Frontal cortex (tissue), 4 donors: ENCODE results near the gene CMTM4. TPM values are rescaled to one million over a fixed set of nuclear protein-coding genes. Genes with fewer than 3 reads are reported as not detected.
A peak's percentile ranks its signal among the peaks of the same experiment; 100 is the strongest.
"Not testable (repeated sequence)": the region's sequence is repeated elsewhere in the genome, so short reads cannot be mapped to it uniquely, and the experiment has no call there.

Experiments used
- DNase-seq, 2 donors: peaks; one replicate each; pipeline ENCODE4 v3.0.0; 2012; ENCODE audit warnings: low spot score in 2 of 2
- FAIRE-seq: peaks from 2 replicates; lab custom pipeline; 2012; peaks lifted over from hg19 to GRCh38; lab: Jason Lieb, UNC
- small RNA-seq: library from RNA; depleted of rRNA; stranded (forward); fragments of <200 nt; gene quantifications from one replicate; pipeline ENCODE3, GENCODE V24; 2014
- total RNA-seq: library from RNA; depleted of rRNA; stranded (reverse); fragments of >200 nt; gene quantifications from one replicate; pipeline ENCODE4 v1.2.3, GENCODE V29; 2014
- donor health status: control.
- donor health status: control.
- donor health status: control.

Gene CMTM4
- total RNA-seq, 1 donor from 2014 or later = 51.0 TPM

DNA sequence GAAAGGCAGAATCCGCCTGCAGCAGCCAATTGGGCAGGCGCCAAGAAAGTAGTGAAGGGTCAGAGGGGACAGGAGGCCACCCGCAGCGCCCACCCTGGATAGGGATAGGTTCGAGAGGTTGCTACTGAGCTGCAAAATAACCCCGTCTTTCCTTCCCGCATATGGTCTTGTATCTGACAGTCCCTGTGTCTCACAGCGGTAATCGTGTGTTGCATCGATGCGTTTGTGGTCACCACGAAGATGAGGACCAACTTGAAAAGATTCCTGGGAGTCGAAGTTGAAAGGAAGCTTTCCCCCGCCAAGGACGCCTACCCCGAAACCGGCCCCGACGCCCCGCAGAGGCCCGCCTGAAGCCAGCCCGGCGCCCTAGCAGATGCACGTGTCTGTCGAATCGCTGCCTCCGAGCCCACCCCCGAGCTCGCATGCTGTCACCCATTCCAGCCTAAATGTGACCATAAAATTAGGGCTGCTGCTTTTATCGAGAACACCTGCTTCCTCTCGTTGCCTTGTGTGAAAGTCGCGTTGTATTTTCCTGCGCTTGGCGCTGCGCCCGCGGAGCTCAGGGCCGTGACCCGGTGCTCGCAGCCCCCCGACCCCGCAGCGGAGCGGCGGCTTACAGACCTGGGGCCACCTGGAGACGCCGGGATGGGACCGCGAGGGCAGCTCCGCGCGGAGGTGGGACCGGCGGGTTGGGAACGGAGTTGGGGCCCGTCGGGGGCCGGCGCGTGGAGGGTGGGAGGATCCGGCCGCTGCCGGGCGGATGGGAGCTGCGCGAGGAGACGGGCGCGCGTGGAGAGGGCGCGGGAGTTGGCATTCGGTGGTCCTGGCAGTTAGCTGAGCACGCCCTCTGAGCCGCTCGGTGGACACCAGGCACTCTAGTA lies 117.7 kb downstream of the CMTM4 start, which contains the start of gene CMTM2:
TSS of gene CMTM2 (plus strand) at position 813 of the 881 bp plus-strand sequence. CDS start 145 bp downstream, outside the sequence.
- FAIRE-seq (no peak), DNase-seq (no peak)

DNA sequence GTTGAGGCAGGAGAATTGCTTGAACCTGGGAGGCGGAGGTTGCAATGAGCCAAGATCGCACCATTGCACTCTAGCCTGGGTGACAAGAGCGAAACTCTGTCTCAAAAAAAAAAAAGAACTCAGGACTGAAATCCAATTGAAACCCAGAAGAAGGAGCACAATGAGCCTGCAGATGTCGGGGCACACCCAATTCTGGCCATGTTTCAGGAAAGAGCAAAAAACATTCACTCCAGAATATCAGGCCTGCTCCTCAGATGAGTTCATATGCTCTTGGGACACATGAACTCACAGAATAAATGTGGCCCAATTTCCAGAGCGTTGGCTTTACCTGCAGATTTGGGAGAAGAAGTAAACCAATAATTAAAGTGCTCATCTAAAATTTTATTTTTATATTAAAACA lies 120.2 kb downstream of the CMTM4 start:
- FAIRE-seq (no peak), DNase-seq (no peak)

DNA sequence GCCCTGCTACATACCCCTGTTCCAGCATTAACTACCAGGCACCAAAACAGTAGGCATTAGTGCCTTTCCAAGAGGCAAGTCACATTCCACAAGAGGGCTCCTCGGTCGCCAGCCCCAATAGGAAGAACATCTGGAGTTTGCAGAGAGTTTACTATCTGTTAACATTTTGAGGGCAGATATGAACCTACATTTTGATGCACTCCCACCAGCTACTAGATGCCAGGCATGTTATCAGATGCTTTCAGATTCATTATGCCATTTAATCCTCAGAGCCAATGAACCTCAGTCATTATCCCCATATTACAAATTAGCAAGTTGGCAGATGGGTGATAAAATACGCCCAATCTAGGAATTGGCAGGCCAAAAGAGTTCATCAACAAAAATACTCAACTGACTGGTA lies 121.5 kb downstream of the CMTM4 start:
- no peak for DNase-seq
- no peak for FAIRE-seq

DNA sequence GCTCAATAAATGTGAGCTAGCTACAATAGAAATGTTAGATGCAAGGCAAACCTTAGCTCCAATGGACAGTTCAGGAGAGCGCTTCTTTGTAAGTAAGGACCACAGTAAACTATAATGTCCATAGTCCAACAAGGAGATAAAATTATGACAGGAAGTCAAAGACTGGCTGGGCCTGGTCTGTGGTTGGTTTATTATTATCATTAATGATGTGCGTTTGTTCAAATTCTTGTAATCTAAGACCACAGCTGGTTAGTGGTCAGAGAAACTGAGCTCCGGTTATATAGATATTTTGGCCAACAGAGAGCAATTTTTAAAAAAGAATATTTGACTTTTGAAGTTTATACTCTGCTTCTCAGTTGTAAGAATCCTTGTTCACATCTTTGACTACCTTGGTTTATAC lies 122.0 kb downstream of the CMTM4 start:
- no peak for FAIRE-seq

DNA sequence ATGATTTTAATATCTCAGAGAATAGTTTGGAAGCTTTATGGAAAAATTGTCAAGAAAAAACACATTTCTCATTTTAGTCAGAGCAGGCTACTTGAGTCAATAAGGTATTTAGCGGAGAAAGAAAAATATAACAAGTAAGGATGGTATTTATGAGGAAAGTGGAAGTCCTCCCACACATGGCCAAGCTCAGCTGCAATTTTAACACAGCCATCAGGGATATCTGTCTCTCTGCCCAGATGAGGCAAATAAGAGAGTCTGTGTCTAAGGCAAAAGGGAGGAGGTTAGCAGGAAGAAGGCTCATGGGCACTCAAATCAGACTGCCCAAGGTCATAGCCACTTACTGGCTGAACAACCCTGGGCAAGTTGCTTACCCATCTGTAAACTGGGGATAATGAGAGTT lies 122.5 kb downstream of the CMTM4 start:
- DNase-seq (no peak), FAIRE-seq (no peak)

More for the DNA sequence above, 122.0 kb downstream of the CMTM4 start:
- DNase-seq = no peak

DNA sequence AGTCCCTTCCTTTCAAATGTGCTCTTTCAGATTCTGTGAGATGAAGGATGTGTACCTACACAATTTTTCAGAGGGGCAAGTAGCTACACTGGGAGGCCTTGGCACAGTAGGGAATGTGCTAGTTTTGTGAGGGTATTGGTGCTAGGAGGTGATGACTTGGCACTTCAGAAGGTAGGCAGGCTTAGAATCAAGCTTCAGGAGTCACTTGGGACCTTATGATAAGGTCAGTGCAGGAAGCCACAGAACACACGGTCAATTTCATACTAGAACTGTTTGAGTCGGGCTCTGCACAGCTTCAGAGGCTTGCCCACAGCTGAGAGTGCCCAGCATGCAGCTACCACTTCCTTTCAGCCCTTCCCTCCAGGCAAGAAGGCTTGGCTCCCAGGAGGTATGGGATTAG lies 124.2 kb downstream of the CMTM4 start:
- no peak for FAIRE-seq

DNA sequence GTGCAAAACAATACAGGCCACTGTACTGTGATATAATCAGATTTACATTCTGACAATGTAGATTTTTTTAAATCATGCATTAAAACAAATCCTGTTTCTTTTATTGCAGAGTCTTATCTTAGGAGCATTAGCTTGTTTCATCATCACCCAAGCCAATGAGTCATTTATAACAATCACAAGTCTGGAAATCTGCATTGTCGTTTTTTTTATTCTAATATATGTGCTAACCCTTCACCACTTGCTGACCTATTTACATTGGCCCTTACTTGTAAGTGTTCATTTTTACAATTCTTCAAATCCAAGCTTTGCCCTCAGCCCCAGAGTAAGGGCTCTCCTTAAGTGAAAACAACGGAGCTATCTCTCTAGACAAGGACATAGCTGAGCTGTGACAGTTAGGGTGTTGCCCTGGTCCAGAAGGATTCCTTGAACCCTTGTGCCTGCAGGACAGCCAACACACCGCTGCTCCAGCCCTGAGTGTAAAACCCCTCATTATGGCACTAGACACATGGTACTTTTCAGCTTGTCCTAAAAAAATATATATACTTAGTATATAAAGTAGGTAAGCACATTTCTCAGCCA lies 126.6 kb downstream of the CMTM4 start:
- FAIRE-seq = no peak
- DNase-seq = no peak

More for the DNA sequence above, 124.2 kb downstream of the CMTM4 start:
- DNase-seq = no peak

DNA sequence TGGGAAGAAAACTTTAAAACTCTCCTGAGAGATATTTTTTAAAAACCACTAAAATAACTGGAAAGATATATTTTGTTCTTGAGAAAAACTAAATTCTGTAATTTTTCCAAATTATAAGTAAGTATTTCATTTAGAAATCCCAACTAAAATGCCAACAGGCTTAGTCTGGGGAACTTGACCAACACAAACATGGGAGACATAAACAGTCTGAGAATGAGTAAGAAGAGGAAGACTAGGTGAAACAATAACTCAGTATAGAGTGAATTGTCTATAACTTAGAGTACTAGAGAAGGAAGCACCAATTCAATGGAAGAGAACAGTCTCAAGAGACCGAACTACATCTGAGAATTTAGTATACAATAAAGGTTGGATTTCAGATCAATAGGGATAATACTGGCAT lies 127.4 kb downstream of the CMTM4 start:
- no peak for DNase-seq
- FAIRE-seq = peak; percentile 28

DNA sequence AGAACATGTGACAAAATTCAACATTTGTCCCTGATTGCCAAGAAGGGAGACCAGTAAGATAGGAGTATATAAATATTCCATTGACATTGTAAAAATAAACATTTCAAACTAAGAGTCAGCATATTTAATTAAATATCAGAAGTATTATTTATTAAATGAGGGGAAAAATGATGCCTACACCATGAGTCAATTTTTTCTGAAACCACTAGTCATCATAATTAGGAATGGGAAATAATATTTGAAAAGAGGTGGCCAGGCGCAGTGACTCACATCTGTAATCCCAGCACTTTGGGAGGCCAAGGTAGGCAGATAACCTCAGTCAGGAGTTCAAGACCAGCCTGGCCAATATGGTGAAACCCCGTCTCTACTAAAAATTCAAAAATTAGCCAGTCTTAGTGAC lies 128.2 kb downstream of the CMTM4 start:
- FAIRE-seq (no peak), DNase-seq (no peak)

DNA sequence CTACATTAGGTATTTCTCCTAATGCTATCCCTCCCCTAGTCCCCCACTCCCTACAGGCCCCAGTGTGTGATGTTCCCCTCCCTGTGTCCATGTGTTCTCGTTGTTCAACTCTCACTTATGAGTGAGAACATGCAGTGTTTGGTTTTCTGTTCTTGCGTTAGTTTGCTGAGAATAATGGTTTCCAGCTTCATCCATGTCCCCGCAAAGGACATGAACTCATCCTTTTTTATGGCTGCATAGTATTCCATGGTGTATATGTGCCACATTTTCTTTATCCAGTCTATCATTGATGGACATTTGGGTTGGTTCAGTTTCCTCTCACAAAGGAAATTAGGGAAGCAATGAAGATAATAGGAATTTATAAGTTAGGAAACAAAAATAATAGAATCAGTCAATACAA lies 129.3 kb downstream of the CMTM4 start:
- not testable (repeated sequence) for FAIRE-seq

DNA sequence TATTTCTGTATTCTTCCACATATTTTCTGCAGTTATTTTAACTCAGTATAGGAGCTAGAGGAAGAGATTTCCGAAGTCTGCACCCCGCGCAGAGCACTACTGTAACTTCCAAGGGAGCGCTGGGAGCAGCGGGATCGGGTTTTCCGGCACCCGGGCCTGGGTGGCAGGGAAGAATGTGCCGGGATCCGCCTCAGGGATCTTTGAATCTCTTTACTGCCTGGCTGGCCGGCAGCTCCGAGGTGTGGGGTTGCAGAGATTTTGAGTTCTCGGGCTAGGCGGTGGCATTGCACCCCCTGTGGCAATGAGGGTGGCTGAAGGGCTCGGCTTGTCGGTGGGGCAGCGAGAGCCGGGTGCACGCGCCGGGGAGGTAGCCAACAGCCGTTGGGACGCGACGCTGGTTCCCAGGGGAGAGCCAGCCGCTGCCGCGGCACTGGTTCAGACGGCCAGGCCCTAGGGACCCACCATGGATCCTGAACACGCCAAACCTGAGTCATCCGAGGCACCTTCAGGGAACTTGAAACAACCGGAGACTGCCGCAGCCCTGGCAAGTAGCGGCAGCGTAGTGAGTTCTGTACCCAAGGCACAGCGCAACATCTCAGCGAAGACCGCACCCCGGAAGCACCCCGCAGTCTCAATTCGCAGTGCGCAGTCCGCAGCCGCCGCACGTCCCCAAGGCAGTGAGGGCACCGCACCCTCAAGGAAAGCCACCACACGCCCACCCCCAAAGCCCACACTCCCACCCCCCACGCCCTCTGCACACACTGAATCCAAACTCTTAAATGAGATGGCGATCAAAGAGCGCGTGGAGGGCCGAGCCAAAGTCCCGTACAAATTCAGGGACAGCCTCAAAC lies 130.3 kb downstream of the CMTM4 start, which contains the start of gene CMTM1:
TSS of gene CMTM1 (plus strand) at position 389 of the 851 bp plus-strand sequence. CDS start at position 464, 75 bp downstream.
- no peak for FAIRE-seq

More for the DNA sequence above, 129.3 kb downstream of the CMTM4 start:
- not testable (repeated sequence) for DNase-seq

More for the DNA sequence above, 130.3 kb downstream of the CMTM4 start, which contains the start of gene CMTM1:
- DNase-seq = no peak

Small RNAs within 50 kb of the gene (small RNA-seq; reads per million reads assigned to genes)
- gene CKLF-CMTM1 = not detected

Other genes starting within 250 kb of the CMTM4 start
- 20.0 TPM for gene TK2, start 146.6 kb downstream of the CMTM4 start, total RNA-seq
- gene CKLF, start 144.2 kb downstream of the CMTM4 start, total RNA-seq = 33.0 TPM
- gene CMTM1, start 130.3 kb downstream of the CMTM4 start, total RNA-seq = 4.1 TPM
- not detected for gene CMTM2, start 117.3 kb downstream of the CMTM4 start, total RNA-seq
- gene CMTM3, start 92.0 kb downstream of the CMTM4 start, total RNA-seq = 3.3 TPM
- 183 TPM for gene DYNC1LI2, start 54.9 kb upstream of the CMTM4 start, total RNA-seq
- 0.41 TPM for gene TERB1, start 104.8 kb upstream of the CMTM4 start, total RNA-seq
- gene NAE1, start 134.2 kb upstream of the CMTM4 start, total RNA-seq = 110 TPM
- gene CA7, start 147.7 kb upstream of the CMTM4 start, total RNA-seq = not detected
- gene PDP2, start 183.8 kb upstream of the CMTM4 start, total RNA-seq = 8.6 TPM
- not detected for gene CDH16, start 222.1 kb upstream of the CMTM4 start, total RNA-seq
- 2.4 TPM for gene RRAD, start 228.8 kb upstream of the CMTM4 start, total RNA-seq
- 105 TPM for gene CIAO2B, start 237.7 kb upstream of the CMTM4 start, total RNA-seq
- 22.8 TPM for gene CES2, start 238.8 kb upstream of the CMTM4 start, total RNA-seq